KMS-11 (cell line): Measurements from ENCODE around the gene ARHGAP28.

Source experiments
- H2AFZ ChIP-seq: fragments of 200-600 bp; sonication (generic); 2 replicates; pipeline ENCODE4 v1.6.1; 2016; ENCODE audit warnings: antibody characterized with exemption, mixed run types, low read depth
- H3K27ac ChIP-seq: fragments of 200-600 bp; sonication (generic); 2 replicates; pipeline ENCODE4 v1.6.1; 2016; ENCODE audit warnings: mild to moderate bottlenecking, mixed run types
- H3K27me3 ChIP-seq: fragments of 200-600 bp; sonication (generic); 2 replicates; pipeline ENCODE4 v1.6.1; 2017; ENCODE audit warnings: mild to moderate bottlenecking, low read depth, mixed run types, moderate library complexity; ENCODE audit not compliant: insufficient read depth
- H3K36me3 ChIP-seq: fragments of 200-600 bp; sonication (generic); 2 replicates; pipeline ENCODE4 v1.6.1; 2017; ENCODE audit warnings: mild to moderate bottlenecking, mixed run types; ENCODE audit not compliant: insufficient read depth
- H3K4me1 ChIP-seq: fragments of 200-600 bp; sonication (generic); 2 replicates; pipeline ENCODE4 v1.6.1; 2016; ENCODE audit warnings: mild to moderate bottlenecking, low read depth, mixed run types; ENCODE audit not compliant: poor library complexity, severe bottlenecking
- H3K4me2 ChIP-seq: fragments of 200-600 bp; sonication (generic); 2 replicates; pipeline ENCODE4 v1.7.0; 2016; ENCODE audit warnings: mild to moderate bottlenecking, mixed run types
- H3K4me3 ChIP-seq: fragments of 200-600 bp; sonication (generic); IDR thresholded peaks from 2 replicates; pipeline ENCODE4 v1.6.1; 2017; ENCODE audit warnings: low read depth, low read length, mixed read lengths; ENCODE audit not compliant: insufficient read depth
- H3K79me2 ChIP-seq: fragments of 200-600 bp; sonication (generic); 2 replicates; pipeline ENCODE4 v1.6.1; 2016; ENCODE audit warnings: low read depth, mixed run types; ENCODE audit not compliant: insufficient read depth
- H3K9ac ChIP-seq: fragments of 200-600 bp; sonication (generic); 2 replicates; pipeline ENCODE4 v1.6.1; 2016; ENCODE audit warnings: mild to moderate bottlenecking, mixed run types
- H4K20me1 ChIP-seq: fragments of 200-600 bp; sonication (generic); 2 replicates; pipeline ENCODE4 v1.6.1; 2016; ENCODE audit warnings: mild to moderate bottlenecking, mixed run types; ENCODE audit not compliant: insufficient read depth
- CTCF ChIP-seq: fragments of 200-600 bp; sonication (generic); conservative IDR thresholded peaks from 2 replicates; pipeline ENCODE4 v1.6.1; 2017; ENCODE audit warnings: low read depth, mild to moderate bottlenecking, antibody characterized with exemption, low read length, moderate library complexity, mixed read lengths

Gene ARHGAP28

GRCh38 chr18:6741786-6742185 lies 12.3 kb downstream of the ARHGAP28 start:
- Histone ChIP-seq H3K4me3 (no peak overlapping the region), H4K20me1 (no peaks in the 10 kb centered on the region), H3K4me1 (no peaks in the 10 kb centered on the region), H3K27ac (no peak overlapping the region), H3K9ac (no peak overlapping the region), H3K79me2 (no peaks in the 10 kb centered on the region), H2AFZ (no peak overlapping the region), H3K27me3 (no peaks in the 10 kb centered on the region), H3K36me3 (no peaks in the 10 kb centered on the region), H3K4me2 (no peak overlapping the region)
- TF ChIP-seq CTCF = no peak

- no peak overlapping the region for H3K4me2 ChIP-seq
- H3K27ac ChIP-seq = no peak overlapping the region
- no peaks in the 10 kb centered on the region for H3K79me2 ChIP-seq
- no peak overlapping the region for H3K4me3 ChIP-seq
- no peak overlapping the region for H3K9ac ChIP-seq
- H4K20me1 ChIP-seq = no peaks in the 10 kb centered on the region
- TF ChIP-seq CTCF = no peak
- no peaks in the 10 kb centered on the region for H3K4me1 ChIP-seq
- no peaks in the 10 kb centered on the region for H3K36me3 ChIP-seq
- no peak overlapping the region for H2AFZ ChIP-seq
- H3K27me3 ChIP-seq = no peaks in the 10 kb centered on the region
These were observed 14.5 kb downstream of the ARHGAP28 start for GRCh38 chr18:6743999-6744398.

- Histone ChIP-seq H3K4me2 (no peak overlapping the region), H3K4me1 (no peaks in the 10 kb centered on the region), H3K27me3 (no peaks in the 10 kb centered on the region), H3K4me3 (no peak overlapping the region), H2AFZ (no peak overlapping the region), H3K9ac (no peak overlapping the region), H3K36me3 (no peaks in the 10 kb centered on the region), H3K27ac (no peak overlapping the region), H4K20me1 (no peaks in the 10 kb centered on the region), H3K79me2 (no peaks in the 10 kb centered on the region)
- no peak for TF ChIP-seq CTCF
These were observed 15.4 kb downstream of the ARHGAP28 start for GRCh38 chr18:6744816-6745455.

GRCh38 chr18:6745504-6746031 lies 16.1 kb downstream of the ARHGAP28 start:
- no peaks in the 10 kb centered on the region for H4K20me1 ChIP-seq
- no peaks in the 10 kb centered on the region for H3K4me1 ChIP-seq
- H3K79me2 ChIP-seq = no peaks in the 10 kb centered on the region
- H3K36me3 ChIP-seq = no peaks in the 10 kb centered on the region
- H2AFZ ChIP-seq = no peak overlapping the region
- no peak overlapping the region for H3K4me3 ChIP-seq
- TF ChIP-seq CTCF = no peak
- H3K4me2 ChIP-seq = no peak overlapping the region
- no peak overlapping the region for H3K9ac ChIP-seq
- no peaks in the 10 kb centered on the region for H3K27me3 ChIP-seq
- no peak overlapping the region for H3K27ac ChIP-seq
